Breast epithelium (tissue), 4 donors: ENCODE data around the gene RALGAPA1. TPM values are rescaled to one million over a fixed set of nuclear protein-coding genes. Genes with fewer than 3 reads are reported as not detected.
"Not testable (repeated sequence)": the region's sequence is repeated elsewhere in the genome, so short reads cannot be mapped to it uniquely, and the experiment has no call there.

Experiments used
- DNase-seq, 2 donors: peaks; one replicate each; pipeline ENCODE4 v3.0.0-alpha.2; 2019; ENCODE audit warnings: low spot score in 2 of 2
- H3K27ac ChIP-seq, 2 donors: fragments of 200-600 bp; sonication (generic) in 1 of 2; one replicate each; pipeline ENCODE4 v1.5.1; 2016 to 2019; ENCODE audit warnings: mild to moderate bottlenecking in 1 of 2
- H3K27me3 ChIP-seq, 2 donors: fragments of 200-600 bp; sonication (generic) in 1 of 2; one replicate each; pipeline versions ENCODE4 v1.5.1 to v1.6.0; 2017 to 2019; ENCODE audit warnings: control low read depth in 1 of 2, mild to moderate bottlenecking in 1 of 2
- H3K36me3 ChIP-seq: fragments of 200-600 bp; one replicate; pipeline ENCODE4 v1.5.1; 2019
- H3K4me1 ChIP-seq, 2 donors: fragments of 200-600 bp; sonication (generic); one replicate each; pipeline ENCODE4 v1.5.1; 2016 to 2019; ENCODE audit warnings: control low read depth in 1 of 2
- H3K4me3 ChIP-seq, 3 donors: fragments of 200-600 bp; sonication (generic); 1 replicate in 2 of 3; 2 replicates in 1 of 3; pipeline ENCODE4 v1.5.1; 2016 to 2019; ENCODE audit warnings: mild to moderate bottlenecking in 3 of 3, moderate library complexity in 2 of 3
- H3K9me3 ChIP-seq, 2 donors: fragments of 200-600 bp; sonication (generic) in 1 of 2; one replicate each; pipeline ENCODE4 v1.5.1; 2016 to 2019; ENCODE audit warnings: control low read depth in 1 of 2
- CTCF ChIP-seq, 3 donors: fragments of 450-650 bp; IDR thresholded peaks; one replicate each; pipeline ENCODE4 v1.5.1; 2016 to 2017; ENCODE audit warnings: antibody characterized with exemption in 3 of 3, mild to moderate bottlenecking in 3 of 3, moderate library complexity in 3 of 3
- POLR2A ChIP-seq: fragments of 450-650 bp; IDR thresholded peaks from one replicate; pipeline ENCODE4 v1.6.1; 2016; ENCODE audit warnings: antibody characterized with exemption, mild to moderate bottlenecking, moderate library complexity
- POLR2AphosphoS5 ChIP-seq, 3 donors: sonication (generic); formaldehyde crosslinking; IDR thresholded peaks; one replicate each; pipeline ENCODE4 v1.6.1; 2017; ENCODE audit warnings: antibody characterized with exemption in 3 of 3
- intact Hi-C: fragments of 100-400 bp; cut with DNase I; formaldehyde crosslinking; loops from one replicate; pipeline ENCODE4 v1.15.1; 2023; ENCODE audit warnings: low total_unique reads
- total RNA-seq, 3 donors: library from RNA; depleted of rRNA; stranded (reverse); fragments of >200 nt; gene quantifications; one replicate each; pipeline ENCODE4 v1.1.0, GENCODE V29; 2016

The RALGAPA1 gene
- total RNA-seq, 3 donors from 2014 or later, result 52.2 to 136 (median 103) TPM

- Histone ChIP-seq H3K36me3 (no peaks in the 10 kb centered on the region), H3K9me3 (no peaks in the 10 kb centered on the region), H3K27me3 (no peaks in the 10 kb centered on the region), H3K4me3 (no peak overlapping the region), H3K27ac (no peak overlapping the region), H3K4me1 (no peaks in the 10 kb centered on the region)
- TF ChIP-seq CTCF (IDR thresholded peaks at IDR 0.05) (no peak), POLR2A (no peak), POLR2AphosphoS5 (IDR thresholded peaks at IDR 0.05) (no peak)
- intact Hi-C loops, result no loop called here
- no peak for DNase-seq
Measured at GRCh38 chr14:35632271-35632670, 176.8 kb downstream of the RALGAPA1 start.

GRCh38 chr14:35631071-35631805 lies 177.9 kb downstream of the RALGAPA1 start:
- no peak for TF ChIP-seq POLR2AphosphoS5 (IDR thresholded peaks at IDR 0.05)
- Histone ChIP-seq H3K4me1 (no peaks in the 10 kb centered on the region), H3K36me3 (no peaks in the 10 kb centered on the region), H3K4me3 (no peak overlapping the region), H3K27me3 (no peaks in the 10 kb centered on the region), H3K27ac (no peak overlapping the region), H3K9me3 (no peaks in the 10 kb centered on the region)
- DNase-seq, result no peak
- intact Hi-C loops, result no loop called here

- Histone ChIP-seq H3K27ac (no peak overlapping the region), H3K4me1 (no peaks in the 10 kb centered on the region), H3K9me3 (no peaks in the 10 kb centered on the region), H3K27me3 (no peaks in the 10 kb centered on the region), H3K4me3 (no peak overlapping the region), H3K36me3 (no peaks in the 10 kb centered on the region)
- DNase-seq, result no peak
- TF ChIP-seq CTCF (IDR thresholded peaks at IDR 0.05), result no peak
- no peak for TF ChIP-seq POLR2AphosphoS5 (IDR thresholded peaks at IDR 0.05)
- no peak for TF ChIP-seq POLR2A
- intact Hi-C loops, result no loop called here
Measured at GRCh38 chr14:35628989-35629388, 180.1 kb downstream of the RALGAPA1 start.

GRCh38 chr14:35626947-35627346 lies 182.1 kb downstream of the RALGAPA1 start:
- H3K27ac ChIP-seq, DNase-seq, H3K9me3 ChIP-seq, H3K36me3 ChIP-seq, intact Hi-C loops, H3K4me3 ChIP-seq, H3K27me3 ChIP-seq, H3K4me1 ChIP-seq: not testable (repeated sequence)

GRCh38 chr14:35621996-35622395 lies 187.1 kb downstream of the RALGAPA1 start:
- DNase-seq, H3K27me3 ChIP-seq, H3K27ac ChIP-seq, intact Hi-C loops, H3K36me3 ChIP-seq, H3K4me1 ChIP-seq, H3K4me3 ChIP-seq: not testable (repeated sequence)
- peaks cover 0 to 15% of the 10 kb centered on the region in 2 donors for H3K9me3 ChIP-seq

GRCh38 chr14:35619998-35620397 lies 189.1 kb downstream of the RALGAPA1 start:
- H3K4me3 ChIP-seq, H3K4me1 ChIP-seq, H3K36me3 ChIP-seq, H3K27ac ChIP-seq, H3K27me3 ChIP-seq, DNase-seq, intact Hi-C loops: not testable (repeated sequence)
- peaks cover 0 to 15% of the 10 kb centered on the region in 2 donors for H3K9me3 ChIP-seq

- DNase-seq, intact Hi-C loops, H3K27ac ChIP-seq, H3K4me1 ChIP-seq, H3K4me3 ChIP-seq, H3K36me3 ChIP-seq, H3K27me3 ChIP-seq: not testable (repeated sequence)
- peaks cover 0 to 15% of the 10 kb centered on the region in 2 donors for H3K9me3 ChIP-seq
Measured at GRCh38 chr14:35619461-35619860, 189.6 kb downstream of the RALGAPA1 start.

GRCh38 chr14:35617500-35617899 lies 191.6 kb downstream of the RALGAPA1 start:
- Histone ChIP-seq H3K4me3 (no peak overlapping the region), H3K9me3 (peaks cover 0 to 14% of the 10 kb centered on the region in 2 donors), H3K36me3 (no peaks in the 10 kb centered on the region), H3K4me1 (no peaks in the 10 kb centered on the region), H3K27me3 (no peaks in the 10 kb centered on the region), H3K27ac (no peak overlapping the region)
- no peak for TF ChIP-seq POLR2A
- no peak for TF ChIP-seq POLR2AphosphoS5 (IDR thresholded peaks at IDR 0.05)
- no peak for TF ChIP-seq CTCF (IDR thresholded peaks at IDR 0.05)
- no peak for DNase-seq
- intact Hi-C loops, result no loop called here
